GM21390 (cell line): ENCODE data around the gene ARHGAP15.

Experiments used
- ATAC-seq: cut with Tn5 transposase; IDR thresholded peaks from one replicate; pipeline ENCODE4 v1.9.1; 2021; ENCODE audit not compliant: unreplicated experiment

ARHGAP15 gene

GRCh38 chr2:143801561-143801960 lies 672.3 kb downstream of the ARHGAP15 start:
- no peak for ATAC-seq

GRCh38 chr2:143802242-143802641 lies 673.0 kb downstream of the ARHGAP15 start:
- peak; percentile 46 for ATAC-seq

- peak; percentile 92 for ATAC-seq
Observed at GRCh38 chr2:143802871-143803650, 673.8 kb downstream of the ARHGAP15 start.

- no peak for ATAC-seq
Observed at GRCh38 chr2:143803936-143804335, 674.7 kb downstream of the ARHGAP15 start.

- ATAC-seq: no peak
Observed at GRCh38 chr2:143805666-143806065, 676.4 kb downstream of the ARHGAP15 start.

- ATAC-seq: no peak
Observed at GRCh38 chr2:143807192-143807591, 678.0 kb downstream of the ARHGAP15 start.

- ATAC-seq: no peak
Observed at GRCh38 chr2:143807671-143808070, 678.5 kb downstream of the ARHGAP15 start.

GRCh38 chr2:143808166-143808565 lies 678.9 kb downstream of the ARHGAP15 start:
- no peak for ATAC-seq

GRCh38 chr2:143815082-143815481 lies 685.9 kb downstream of the ARHGAP15 start:
- no peak for ATAC-seq

- no peak for ATAC-seq
Observed at GRCh38 chr2:143816916-143817315, 687.7 kb downstream of the ARHGAP15 start.
